Gastroesophageal sphincter (tissue), 3 donors: ENCODE measurements around the gene ARHGAP26.

Source experiments
- CTCF ChIP-seq, 4 experiments: fragments of 200-600 bp in 2 of 4; fragments of 450-650 bp in 2 of 4; sonication (generic) in 1 of 4; IDR thresholded peaks; one replicate each; pipeline ENCODE4 v1.5.1; 2017 to 2019; ENCODE audit warnings: antibody characterized with exemption in 4 of 4, mild to moderate bottlenecking in 2 of 4, moderate library complexity in 2 of 4
- EP300 ChIP-seq: sonication (generic); formaldehyde crosslinking; IDR thresholded peaks from one replicate; pipeline ENCODE4 v1.6.1; 2017; ENCODE audit warnings: antibody characterized with exemption, mild to moderate bottlenecking
- POLR2AphosphoS5 ChIP-seq: sonication (generic); formaldehyde crosslinking; IDR thresholded peaks from one replicate; pipeline ENCODE4 v1.6.1; 2017; ENCODE audit warnings: antibody characterized with exemption

GRCh38 chr5:142861011-142861410, 90.8 kb downstream of the ARHGAP26 start:
- no peak for TF ChIP-seq EP300
- TF ChIP-seq CTCF (IDR thresholded peaks at IDR 0.05), result no peak
- no peak for TF ChIP-seq POLR2AphosphoS5
